ENCODE results near the gene RNF220.
"Not testable (repeated sequence)": the region's sequence is repeated elsewhere in the genome, so short reads cannot be mapped to it uniquely, and the experiment has no call there.

The RNF220 gene

GRCh38 chr1:44553771-44554170 is 148.7 kb downstream of the RNF220 start:
- no peak for DNase-seq

- no peak for DNase-seq
Observed at GRCh38 chr1:44554706-44555105, 149.7 kb downstream of the RNF220 start.

- no peak for DNase-seq
Observed at GRCh38 chr1:44557778-44558177, 152.7 kb downstream of the RNF220 start.

GRCh38 chr1:44558883-44559282 is 153.8 kb downstream of the RNF220 start:
- DNase-seq = no peak

DNA sequence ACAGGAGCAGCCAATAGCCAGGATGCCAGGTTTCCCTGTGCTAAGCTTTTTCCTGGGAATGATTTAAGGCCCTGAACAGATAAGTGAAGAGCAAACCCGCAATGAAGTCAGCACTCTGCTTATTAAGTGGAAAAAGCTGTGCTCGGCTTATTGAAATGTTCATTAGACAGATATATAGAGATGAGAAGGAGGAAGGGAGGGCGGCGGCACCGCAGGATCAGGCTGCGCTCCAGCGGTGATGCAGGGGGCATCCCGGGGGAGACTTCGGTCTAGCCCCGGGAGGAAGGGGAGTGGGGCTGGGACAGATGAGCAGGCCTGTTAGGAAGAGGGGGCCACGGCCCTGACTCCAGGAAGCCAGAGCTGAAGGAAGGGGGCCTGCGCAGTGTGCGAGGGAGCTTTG is 154.3 kb downstream of the RNF220 start:
- DNase-seq = no peak

DNA sequence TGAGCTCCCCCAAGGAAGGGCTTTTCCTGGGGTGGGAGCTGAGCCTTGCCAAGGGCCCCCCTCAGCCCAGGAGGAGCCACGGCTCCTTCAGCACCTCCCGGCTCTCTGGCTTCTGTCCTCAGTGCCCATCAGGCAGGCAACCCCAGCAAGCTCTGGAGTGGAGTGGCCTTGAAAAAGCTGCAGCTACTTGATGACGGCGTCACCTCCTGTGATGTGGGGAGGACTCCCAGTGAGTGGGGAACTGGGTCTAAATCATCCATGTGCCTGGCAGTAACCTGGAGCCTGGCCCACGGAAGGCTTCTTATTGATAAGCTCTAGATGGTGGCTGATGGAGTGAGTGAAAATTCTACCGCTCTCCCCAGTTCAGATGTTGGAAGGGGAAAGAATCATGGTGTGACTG is 154.9 kb downstream of the RNF220 start:
- no peak for DNase-seq

- DNase-seq = not testable (repeated sequence)
Observed at GRCh38 chr1:44560696-44561095, 155.6 kb downstream of the RNF220 start.

GRCh38 chr1:44565259-44565750 is 160.2 kb downstream of the RNF220 start:
- DNase-seq = no peak

DNA sequence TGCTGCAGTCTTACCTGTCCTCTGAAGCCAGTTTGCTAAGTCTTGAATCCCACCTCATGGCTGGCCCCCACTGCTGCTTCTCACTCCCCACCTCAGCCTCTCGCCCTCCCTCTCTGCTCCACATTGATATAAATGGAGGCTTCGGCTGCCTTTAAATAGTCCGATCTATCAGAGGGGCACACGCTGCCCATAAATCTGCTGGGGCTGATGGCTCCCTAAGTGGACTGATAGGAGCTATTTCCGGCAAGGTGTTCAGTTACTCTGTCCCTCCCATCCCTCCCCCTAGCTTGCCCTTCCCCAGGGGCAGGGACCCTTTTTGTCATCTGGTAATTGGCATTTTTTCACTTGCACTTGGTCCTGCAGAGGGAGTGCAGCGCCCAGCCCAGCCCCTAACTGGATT is 160.8 kb downstream of the RNF220 start:
- no peak for DNase-seq

- DNase-seq = no peak
Observed at GRCh38 chr1:44566281-44567046, 161.4 kb downstream of the RNF220 start.

- no peak for DNase-seq
Observed at GRCh38 chr1:44568128-44568900, 163.3 kb downstream of the RNF220 start.

DNA sequence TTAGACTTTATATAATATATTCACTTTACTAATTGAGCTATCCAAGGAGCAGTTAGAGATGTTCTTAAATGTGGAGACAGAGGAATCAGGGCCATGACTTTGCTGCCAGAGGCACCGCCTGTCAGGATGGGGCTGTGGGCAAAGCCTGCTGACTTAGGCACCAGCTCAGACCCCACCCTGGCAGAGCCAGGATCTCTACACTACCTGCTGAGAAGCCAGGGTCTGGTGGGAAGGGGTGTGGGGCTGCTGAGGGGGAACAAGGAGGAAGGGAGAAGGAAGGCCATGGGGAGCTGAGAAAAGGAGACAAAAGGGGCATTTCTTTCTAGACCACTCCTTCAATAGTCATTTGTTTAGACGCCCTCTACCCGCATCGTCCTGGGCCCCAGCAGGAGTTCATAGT is 164.4 kb downstream of the RNF220 start:
- DNase-seq = no peak

- DNase-seq = peak; percentile 10 to 66 (median 39)
Observed at GRCh38 chr1:44571712-44572571, 166.9 kb downstream of the RNF220 start.

GRCh38 chr1:44572572-44572879 is 167.5 kb downstream of the RNF220 start:
- DNase-seq = no peak

GRCh38 chr1:44575396-44575795 is 170.3 kb downstream of the RNF220 start:
- no peak for DNase-seq

DNA sequence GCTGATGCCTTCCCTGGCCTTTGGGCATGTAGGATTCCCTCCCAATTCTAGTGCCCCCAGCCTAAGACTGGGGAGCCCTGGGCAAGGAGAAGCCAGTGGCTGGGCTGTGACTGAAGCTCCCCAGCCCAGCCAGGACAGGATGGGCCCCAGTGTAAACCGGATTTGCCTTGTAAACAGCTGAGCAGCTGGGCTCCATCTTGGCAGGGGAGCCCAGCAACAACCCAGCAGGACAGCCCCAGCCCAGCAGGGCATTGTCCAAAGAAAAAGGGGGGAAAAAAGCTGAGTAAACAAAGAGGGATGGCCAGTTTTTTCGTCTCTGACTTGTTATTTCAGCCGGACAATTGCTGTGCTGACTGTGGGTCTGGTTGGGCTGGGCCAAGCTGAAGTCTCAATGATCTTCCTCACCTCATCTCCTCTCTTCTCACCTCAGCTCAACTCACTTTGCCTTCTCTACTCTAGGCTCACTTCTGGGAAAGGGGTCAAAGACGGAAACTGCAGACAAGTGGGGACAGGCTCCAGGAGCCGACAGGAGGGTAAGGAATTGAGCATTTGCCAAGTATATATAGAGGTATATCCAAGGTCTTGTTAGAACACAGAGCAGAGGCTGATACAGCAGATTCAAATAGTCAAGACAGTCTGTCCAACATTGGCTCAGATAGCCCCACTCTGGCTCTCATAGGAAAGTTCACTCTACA is 171.5 kb downstream of the RNF220 start:
- DNase-seq = peak in 2 of 3 experiments; percentile 32 to 72

- no peak for DNase-seq
Observed at GRCh38 chr1:44581205-44581604, 176.2 kb downstream of the RNF220 start.

- no peak for DNase-seq
Observed at GRCh38 chr1:44584167-44584566, 179.1 kb downstream of the RNF220 start.

DNA sequence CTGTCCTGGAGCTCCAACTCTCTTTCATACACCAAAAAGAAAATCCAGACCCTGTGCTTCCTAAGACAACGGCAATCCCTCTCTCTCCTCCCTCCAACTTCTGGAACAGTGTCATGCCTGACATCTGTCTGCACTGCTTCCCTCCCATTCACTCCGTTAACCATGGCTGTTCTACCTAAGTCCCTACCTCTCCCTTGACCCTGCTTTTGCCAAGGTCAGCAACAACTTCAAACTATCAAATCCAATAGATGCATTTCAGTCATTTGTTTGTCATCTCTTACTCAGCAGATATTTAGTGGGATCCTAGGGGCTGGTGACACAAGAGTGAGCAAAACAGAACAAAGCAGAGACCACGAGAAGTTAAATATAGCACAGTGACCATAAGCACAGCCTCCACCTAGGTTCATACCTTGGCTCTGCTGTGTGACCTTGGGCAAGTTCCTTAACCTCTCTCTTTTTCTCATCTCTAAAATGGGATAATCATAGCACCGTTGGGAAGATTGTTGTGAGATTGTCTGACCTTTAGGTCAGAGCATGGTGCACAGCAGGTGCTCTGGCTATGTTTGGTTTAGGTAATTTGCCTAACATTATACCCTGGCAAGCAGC is 180.4 kb downstream of the RNF220 start:
- DNase-seq = no peak

GRCh38 chr1:44587796-44588460 is 182.9 kb downstream of the RNF220 start:
- DNase-seq = peak in 2 of 3 experiments; percentile 37 to 71

- DNase-seq = no peak
Observed at GRCh38 chr1:44588551-44589210, 183.6 kb downstream of the RNF220 start.

Measured in NCI-H1417 (cell line).